ENCODE data around the gene TVP23A.

- TF ChIP-seq EGR1 (IDR thresholded peaks at IDR 0.05) (no peak), CEBPB (IDR thresholded peaks at IDR 0.05) (no peak), CREB1 (IDR thresholded peaks at IDR 0.05; ENCODE audit: low read depth) (no peak), YY1 (IDR thresholded peaks at IDR 0.05; ENCODE audit: low read depth) (no peak), TCF12 (IDR thresholded peaks at IDR 0.05; ENCODE audit: low read depth) (no peak), RAD21 (IDR thresholded peaks at IDR 0.05; ENCODE audit: low read depth) (no peak), TAF1 (IDR thresholded peaks at IDR 0.05; ENCODE audit: low read depth) (no peak), MAX (IDR thresholded peaks at IDR 0.05) (no peak)
These were observed 6.1 kb downstream of the TVP23A start for GRCh38 chr16:10812312-10813098.
